Liver (tissue), 9 donors: ENCODE data around the gene JAM2. TPM values are rescaled to one million over a fixed set of nuclear protein-coding genes. Genes with fewer than 3 reads are reported as not detected.

ENCODE experiments used
- DNase-seq: peaks from one replicate; pipeline ENCODE4 v3.0.0-alpha.2; 2017; ENCODE audit warnings: low spot score
- H3K27ac ChIP-seq, 2 donors: one replicate each; pipeline ENCODE4 v1.7.0; 2013; ENCODE audit warnings: inconsistent platforms in 2 of 2, low read length in 2 of 2, control low read depth in 1 of 2, low read depth in 1 of 2, mild to moderate bottlenecking in 1 of 2
- H3K27me3 ChIP-seq, 4 donors: one replicate each; pipeline versions ENCODE4 v1.6.1 to v1.7.0; 2013; ENCODE audit warnings: low read length in 3 of 4, inconsistent platforms in 1 of 4, mild to moderate bottlenecking in 1 of 4, moderate library complexity in 1 of 4; ENCODE audit not compliant: control insufficient read depth in 4 of 4, insufficient read depth in 4 of 4
- H3K36me3 ChIP-seq, 4 donors: one replicate each; pipeline versions ENCODE4 v1.6.1 to v1.7.0; 2013; ENCODE audit warnings: low read length in 3 of 4, mild to moderate bottlenecking in 3 of 4, low read depth in 1 of 4, moderate library complexity in 1 of 4; ENCODE audit not compliant: control insufficient read depth in 4 of 4, insufficient read depth in 3 of 4
- H3K4me1 ChIP-seq, 4 donors: one replicate each; pipeline versions ENCODE4 v1.6.1 to v1.7.0; 2013; ENCODE audit warnings: low read length in 3 of 4, mild to moderate bottlenecking in 3 of 4, moderate library complexity in 1 of 4; ENCODE audit not compliant: control insufficient read depth in 4 of 4, insufficient read depth in 4 of 4
- H3K4me3 ChIP-seq, 3 donors: one replicate each; pipeline versions ENCODE4 v1.6.1 to v1.7.0; 2013; ENCODE audit warnings: low read length in 3 of 3, control low read depth in 1 of 3, low read depth in 1 of 3, mild to moderate bottlenecking in 1 of 3
- H3K9ac ChIP-seq, 2 donors: one replicate each; pipeline ENCODE4 v1.7.0; 2013; ENCODE audit warnings: low read length in 2 of 2, mild to moderate bottlenecking in 2 of 2, moderate library complexity in 2 of 2, control low read depth in 1 of 2, low read depth in 1 of 2
- H3K9me3 ChIP-seq, 4 donors: one replicate each; pipeline versions ENCODE4 v1.6.1 to v1.7.0; 2013; ENCODE audit warnings: low read length in 3 of 4; ENCODE audit not compliant: control insufficient read depth in 4 of 4
- FOXA1 ChIP-seq: IDR thresholded peaks from 2 replicates; pipeline ENCODE4 v1.6.1; 2016; ENCODE audit warnings: antibody characterized with exemption
- GABPA ChIP-seq, 2 donors: IDR thresholded peaks in 1 of 2; conservative IDR thresholded peaks in 1 of 2; 2 replicates each; pipeline ENCODE4 v1.6.1; 2016; ENCODE audit warnings: antibody characterized with exemption in 2 of 2, mild to moderate bottlenecking in 1 of 2, moderate library complexity in 1 of 2
- HNF4A ChIP-seq, 2 donors: conservative IDR thresholded peaks; 2 replicates each; pipeline ENCODE4 v1.6.1; 2016; ENCODE audit warnings: antibody characterized with exemption in 2 of 2, mild to moderate bottlenecking in 2 of 2
- NR2F2 ChIP-seq: IDR thresholded peaks from 2 replicates; pipeline ENCODE4 v1.6.1; 2016; ENCODE audit warnings: antibody characterized with exemption
- RAD21 ChIP-seq, 2 donors: IDR thresholded peaks; 2 replicates each; pipeline ENCODE4 v1.6.1; 2016; ENCODE audit warnings: antibody characterized with exemption in 2 of 2, mild to moderate bottlenecking in 2 of 2
- WGBS: extraction: QIAGEN DNeasy Blood & Tissue Kit; methylation state at CpG from one replicate; pipeline ENCODE4 v1.1.7; 2013; 5-methylcytosine and 5-hydroxymethylcytosine counted together
- polyA plus RNA-seq, 2 donors: library from polyadenylated mRNA; stranded (reverse) in 1 of 2; unstranded in 1 of 2; fragments of 200-250 nt in 1 of 2; fragments of >200 nt in 1 of 2; fragmentation: Nextera tagmentation in 1 of 2; extraction: Ambion mirVana in 1 of 2; gene quantifications; one replicate each; pipeline versions ENCODE4 v1.2.1 to v1.2.3, GENCODE V29; 2013 to 2015
- total RNA-seq, 2 donors: library from RNA; depleted of rRNA; stranded (reverse); fragments of >200 nt; gene quantifications; one replicate each; pipeline ENCODE4 v1.2.3, GENCODE V29; 2014
- TF ChIP-seq, protein P1 (sequence below): fragments of 150-350 bp; IDR thresholded peaks from 2 replicates; pipeline ENCODE4 v1.5.1; 2017; ENCODE audit warnings: improper control_type of control experiment, low read depth, low read length; ENCODE audit not compliant: missing input control
- TF ChIP-seq, protein P2 (sequence below): IDR thresholded peaks from 2 replicates; pipeline ENCODE4 v1.6.1; 2016; ENCODE audit warnings: antibody characterized with exemption, mild to moderate bottlenecking
- TF ChIP-seq, protein P3 (sequence below): IDR thresholded peaks from 2 replicates; pipeline ENCODE4 v1.6.1; 2016; ENCODE audit warnings: antibody characterized with exemption
- donor health status: healthy.
- donor health status: healthy.
- donor health status: healthy.
- donor health status: healthy.
- donor health status: healthy.

The JAM2 gene
- total and polyA plus RNA-seq, 4 donors: 0.89 to 2.0 (median 1.3) TPM

DNA sequence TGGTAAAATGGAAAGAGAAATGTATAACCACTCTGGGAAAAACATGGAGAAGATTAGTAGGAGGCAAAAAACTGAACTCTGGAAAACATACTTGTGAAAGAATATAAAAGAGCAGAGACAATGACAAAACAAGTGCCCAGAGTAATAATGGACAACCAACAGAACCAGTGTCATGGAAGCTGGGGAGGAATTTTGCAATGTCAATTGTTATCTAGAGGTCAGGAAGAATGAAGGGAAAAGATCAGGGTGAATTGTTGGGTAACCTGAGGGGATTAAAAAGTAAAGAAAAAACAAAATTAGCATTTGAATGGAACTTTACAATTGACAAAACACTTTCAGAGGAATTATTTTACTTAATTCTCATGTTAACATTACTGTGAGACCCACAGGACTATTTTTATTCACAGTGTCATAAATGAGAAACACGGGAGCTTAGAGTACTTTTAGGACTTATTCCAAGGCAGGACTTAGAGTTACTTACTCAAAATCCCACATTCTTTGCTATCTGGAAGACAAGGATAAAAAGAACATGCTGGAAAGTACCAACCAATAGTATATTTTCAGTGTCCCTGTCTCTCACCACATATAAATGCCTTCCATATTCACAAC, 19.5 kb downstream of the JAM2 start:
- TF ChIP-seq NR2F2 (no peak), FOXA1 (no peak), GABPA (IDR thresholded peaks at IDR 0.05 in 1 of 2, conservative IDR thresholded peaks at IDR 0.05 in 1 of 2) (no peak), RAD21 (IDR thresholded peaks at IDR 0.05) (no peak), HNF4A (conservative IDR thresholded peaks at IDR 0.05) (no peak)
- TF ChIP-seq, protein P1, sequence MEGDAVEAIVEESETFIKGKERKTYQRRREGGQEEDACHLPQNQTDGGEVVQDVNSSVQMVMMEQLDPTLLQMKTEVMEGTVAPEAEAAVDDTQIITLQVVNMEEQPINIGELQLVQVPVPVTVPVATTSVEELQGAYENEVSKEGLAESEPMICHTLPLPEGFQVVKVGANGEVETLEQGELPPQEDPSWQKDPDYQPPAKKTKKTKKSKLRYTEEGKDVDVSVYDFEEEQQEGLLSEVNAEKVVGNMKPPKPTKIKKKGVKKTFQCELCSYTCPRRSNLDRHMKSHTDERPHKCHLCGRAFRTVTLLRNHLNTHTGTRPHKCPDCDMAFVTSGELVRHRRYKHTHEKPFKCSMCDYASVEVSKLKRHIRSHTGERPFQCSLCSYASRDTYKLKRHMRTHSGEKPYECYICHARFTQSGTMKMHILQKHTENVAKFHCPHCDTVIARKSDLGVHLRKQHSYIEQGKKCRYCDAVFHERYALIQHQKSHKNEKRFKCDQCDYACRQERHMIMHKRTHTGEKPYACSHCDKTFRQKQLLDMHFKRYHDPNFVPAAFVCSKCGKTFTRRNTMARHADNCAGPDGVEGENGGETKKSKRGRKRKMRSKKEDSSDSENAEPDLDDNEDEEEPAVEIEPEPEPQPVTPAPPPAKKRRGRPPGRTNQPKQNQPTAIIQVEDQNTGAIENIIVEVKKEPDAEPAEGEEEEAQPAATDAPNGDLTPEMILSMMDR: no peak
- TF ChIP-seq, protein P2, sequence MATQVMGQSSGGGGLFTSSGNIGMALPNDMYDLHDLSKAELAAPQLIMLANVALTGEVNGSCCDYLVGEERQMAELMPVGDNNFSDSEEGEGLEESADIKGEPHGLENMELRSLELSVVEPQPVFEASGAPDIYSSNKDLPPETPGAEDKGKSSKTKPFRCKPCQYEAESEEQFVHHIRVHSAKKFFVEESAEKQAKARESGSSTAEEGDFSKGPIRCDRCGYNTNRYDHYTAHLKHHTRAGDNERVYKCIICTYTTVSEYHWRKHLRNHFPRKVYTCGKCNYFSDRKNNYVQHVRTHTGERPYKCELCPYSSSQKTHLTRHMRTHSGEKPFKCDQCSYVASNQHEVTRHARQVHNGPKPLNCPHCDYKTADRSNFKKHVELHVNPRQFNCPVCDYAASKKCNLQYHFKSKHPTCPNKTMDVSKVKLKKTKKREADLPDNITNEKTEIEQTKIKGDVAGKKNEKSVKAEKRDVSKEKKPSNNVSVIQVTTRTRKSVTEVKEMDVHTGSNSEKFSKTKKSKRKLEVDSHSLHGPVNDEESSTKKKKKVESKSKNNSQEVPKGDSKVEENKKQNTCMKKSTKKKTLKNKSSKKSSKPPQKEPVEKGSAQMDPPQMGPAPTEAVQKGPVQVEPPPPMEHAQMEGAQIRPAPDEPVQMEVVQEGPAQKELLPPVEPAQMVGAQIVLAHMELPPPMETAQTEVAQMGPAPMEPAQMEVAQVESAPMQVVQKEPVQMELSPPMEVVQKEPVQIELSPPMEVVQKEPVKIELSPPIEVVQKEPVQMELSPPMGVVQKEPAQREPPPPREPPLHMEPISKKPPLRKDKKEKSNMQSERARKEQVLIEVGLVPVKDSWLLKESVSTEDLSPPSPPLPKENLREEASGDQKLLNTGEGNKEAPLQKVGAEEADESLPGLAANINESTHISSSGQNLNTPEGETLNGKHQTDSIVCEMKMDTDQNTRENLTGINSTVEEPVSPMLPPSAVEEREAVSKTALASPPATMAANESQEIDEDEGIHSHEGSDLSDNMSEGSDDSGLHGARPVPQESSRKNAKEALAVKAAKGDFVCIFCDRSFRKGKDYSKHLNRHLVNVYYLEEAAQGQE: no peak
- H3K36me3 ChIP-seq: no peaks in the 10 kb centered on the region
- DNase-seq: no peak
- H3K27ac ChIP-seq: no peak overlapping the region
- H3K9me3 ChIP-seq: peaks cover 0 to 4% (median 0%) of the 10 kb centered on the region in 4 donors
- H3K9ac ChIP-seq: no peak overlapping the region
- H3K4me3 ChIP-seq: no peak overlapping the region
- H3K27me3 ChIP-seq: no peaks in the 10 kb centered on the region
- 38% methylated on average over 1 of the region's 1 CpG for WGBS
- no peaks in the 10 kb centered on the region for H3K4me1 ChIP-seq

DNA sequence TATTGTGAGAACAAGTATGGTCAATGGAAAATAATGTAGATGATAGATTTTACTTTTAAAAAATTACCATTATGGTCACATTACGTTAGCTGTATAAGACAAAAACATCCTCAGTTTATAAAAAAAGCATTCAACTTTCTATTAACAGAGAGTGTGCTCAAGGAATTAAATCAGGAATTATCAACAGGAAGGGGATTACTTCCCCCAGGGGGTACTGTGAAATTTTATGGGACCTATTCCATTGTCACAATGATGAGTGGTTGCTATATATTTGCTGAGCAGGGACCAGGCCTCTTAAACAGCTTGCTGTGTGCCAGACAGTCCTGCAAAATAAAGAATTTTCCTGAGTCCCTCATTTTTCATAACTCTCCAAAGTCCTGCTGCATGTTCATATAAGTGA, 21.2 kb downstream of the JAM2 start:
- Histone ChIP-seq H3K36me3 (no peaks in the 10 kb centered on the region), H3K9ac (no peak overlapping the region), H3K27ac (no peak overlapping the region), H3K4me3 (no peak overlapping the region), H3K4me1 (no peaks in the 10 kb centered on the region), H3K27me3 (no peaks in the 10 kb centered on the region), H3K9me3 (no peaks in the 10 kb centered on the region)
- TF ChIP-seq, protein P3, sequence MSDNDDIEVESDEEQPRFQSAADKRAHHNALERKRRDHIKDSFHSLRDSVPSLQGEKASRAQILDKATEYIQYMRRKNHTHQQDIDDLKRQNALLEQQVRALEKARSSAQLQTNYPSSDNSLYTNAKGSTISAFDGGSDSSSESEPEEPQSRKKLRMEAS: no peak
- TF ChIP-seq, protein P1: no peak
- WGBS: 44% methylated on average over 1 of the region's 1 CpG
- DNase-seq: no peak
